SJCRH30 (cell line): Measurements from ENCODE around the gene PRRT1B. TPM values are rescaled to one million over a fixed set of nuclear protein-coding genes. Genes with fewer than 3 reads are reported as not detected.
A peak's percentile ranks its signal among the peaks of the same experiment; 100 is the strongest.

Experiments
- DNase-seq, 2 experiments: peaks; one replicate each; pipeline ENCODE4 v3.0.0-alpha.2; 2015 to 2020
- H3K27ac ChIP-seq: fragments of 250-450 bp; sonication (Bioruptor Pico); 2 replicates; pipeline ENCODE4 v1.5.1; 2020; ENCODE audit warnings: mild to moderate bottlenecking, moderate library complexity
- H3K27me3 ChIP-seq: fragments of 250-450 bp; sonication (Bioruptor Pico); 2 replicates; pipeline ENCODE4 v1.5.1; 2020; ENCODE audit warnings: mild to moderate bottlenecking, moderate library complexity
- H3K36me3 ChIP-seq: fragments of 250-450 bp; sonication (Bioruptor Pico); 2 replicates; pipeline ENCODE4 v1.5.1; 2020; ENCODE audit warnings: mild to moderate bottlenecking, moderate library complexity
- H3K4me1 ChIP-seq: fragments of 250-450 bp; sonication (Bioruptor Pico); 2 replicates; pipeline ENCODE4 v1.5.1; 2020; ENCODE audit warnings: mild to moderate bottlenecking, moderate library complexity
- H3K4me3 ChIP-seq: fragments of 250-450 bp; sonication (Bioruptor Pico); 2 replicates; pipeline ENCODE4 v1.5.1; 2020; ENCODE audit warnings: mild to moderate bottlenecking, moderate library complexity
- H3K9me3 ChIP-seq: fragments of 250-450 bp; sonication (Bioruptor Pico); replicated peaks from 2 replicates; pipeline ENCODE4 v1.5.1; 2020; ENCODE audit warnings: mild to moderate bottlenecking, moderate library complexity
- total RNA-seq: library from RNA; depleted of rRNA; stranded (reverse); fragments of >200 nt; shearing (Covaris generic); gene quantifications from 2 replicates; pipeline ENCODE4 v1.2.3, GENCODE V29; 2014

PRRT1B gene
- total RNA-seq, 1 experiment from 2014 or later, result not detected

GRCh38 chr9:131554843-131555351, 9.6 kb downstream of the PRRT1B start:
- Histone ChIP-seq H3K27ac (no peak overlapping the region), H3K27me3 (no peaks in the 10 kb centered on the region), H3K4me1 (no peaks in the 10 kb centered on the region; the same call in 1 of the 2 replicates), H3K9me3 (no peaks in the 10 kb centered on the region), H3K36me3 (no peaks in the 10 kb centered on the region), H3K4me3 (no peak overlapping the region)
- no peak for DNase-seq

- Histone ChIP-seq H3K9me3 (0 out of 2 replicates have a peak, but pooled peaks cover 3% of the 10 kb centered on the region), H3K27me3 (no peaks in the 10 kb centered on the region), H3K4me1 (no peaks in the 10 kb centered on the region; the same call in 1 of the 2 replicates), H3K36me3 (no peaks in the 10 kb centered on the region), H3K27ac (no peak overlapping the region), H3K4me3 (no peak overlapping the region)
- no peak for DNase-seq
Measured at GRCh38 chr9:131555841-131556673, 10.7 kb downstream of the PRRT1B start.

DNA sequence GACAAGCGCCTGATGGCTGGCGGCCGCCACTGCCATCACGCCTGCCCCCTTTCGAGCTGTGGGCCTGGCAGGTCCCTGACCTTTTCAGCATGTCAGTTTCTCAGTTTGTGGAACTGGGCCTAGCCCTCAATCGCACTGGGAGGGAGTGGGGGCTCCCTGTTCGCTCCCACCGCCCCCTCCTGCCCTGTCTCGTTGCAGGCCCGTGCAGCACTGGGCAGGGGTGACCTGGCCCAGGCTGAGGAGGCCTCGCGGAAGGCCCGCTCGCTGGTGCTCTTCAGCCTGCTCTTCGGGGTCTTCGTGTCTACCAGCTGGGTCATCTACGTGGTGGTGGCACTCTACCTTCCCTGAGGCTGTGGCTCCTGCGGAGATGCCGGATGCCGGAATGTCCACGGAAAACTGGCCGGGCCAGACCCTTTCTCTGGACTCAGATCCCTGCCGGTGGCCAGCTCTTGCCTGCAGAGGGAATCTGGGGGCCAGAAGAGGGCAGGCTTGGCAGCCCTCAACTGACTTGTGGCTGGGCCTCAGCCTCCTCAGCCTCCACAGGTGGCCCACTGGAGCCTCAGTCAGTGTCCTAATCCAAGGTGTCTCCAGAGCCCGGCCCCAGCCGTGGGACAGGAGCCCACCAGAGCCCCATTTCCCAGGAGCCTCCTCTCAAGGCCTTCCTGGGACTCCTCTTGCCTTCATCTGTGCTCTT, 12.7 kb downstream of the PRRT1B start:
- Histone ChIP-seq H3K9me3 (0 out of 2 replicates have a peak, but pooled peaks cover 5% of the 10 kb centered on the region), H3K27ac (no peak overlapping the region), H3K4me1 (peaks cover 2% of the 10 kb centered on the region; the same call in 1 of the 2 replicates), H3K4me3 (no peak overlapping the region), H3K36me3 (no peaks in the 10 kb centered on the region), H3K27me3 (no peaks in the 10 kb centered on the region)
- no peak for DNase-seq

DNA sequence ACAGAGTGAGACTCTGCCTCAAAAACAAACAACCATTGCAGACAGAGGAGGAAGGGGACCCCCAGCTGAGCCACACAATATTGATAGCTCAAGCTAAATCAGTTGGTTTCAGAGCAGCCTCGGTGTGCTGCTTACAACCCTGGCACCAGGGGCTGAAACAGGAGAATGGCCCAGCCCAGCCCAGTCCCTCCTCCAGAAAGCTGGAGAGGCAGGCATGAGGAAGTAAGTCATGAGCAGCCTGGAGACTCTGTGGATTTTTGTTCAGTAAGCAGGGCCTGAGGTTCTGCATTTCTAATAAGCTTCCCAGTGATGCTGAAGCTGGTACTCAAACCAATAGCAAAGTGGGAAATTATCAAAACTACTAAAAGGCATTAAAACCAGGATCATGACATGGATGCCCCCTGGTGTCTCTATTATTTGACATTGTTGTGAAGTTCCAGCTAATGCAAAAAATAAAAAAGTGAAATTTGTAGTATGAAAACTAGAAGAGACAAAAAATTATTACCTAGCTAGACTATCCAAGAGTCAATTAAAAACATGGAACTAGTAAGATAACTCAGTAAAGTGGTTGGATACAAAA, 14.2 kb downstream of the PRRT1B start:
- Histone ChIP-seq H3K4me1 (peaks cover 2% of the 10 kb centered on the region; the same call in 1 of the 2 replicates), H3K36me3 (no peaks in the 10 kb centered on the region), H3K27ac (no peak overlapping the region), H3K27me3 (no peaks in the 10 kb centered on the region), H3K9me3 (0 out of 2 replicates have a peak, but pooled peaks cover 5% of the 10 kb centered on the region), H3K4me3 (no peak overlapping the region)
- no peak for DNase-seq

DNA sequence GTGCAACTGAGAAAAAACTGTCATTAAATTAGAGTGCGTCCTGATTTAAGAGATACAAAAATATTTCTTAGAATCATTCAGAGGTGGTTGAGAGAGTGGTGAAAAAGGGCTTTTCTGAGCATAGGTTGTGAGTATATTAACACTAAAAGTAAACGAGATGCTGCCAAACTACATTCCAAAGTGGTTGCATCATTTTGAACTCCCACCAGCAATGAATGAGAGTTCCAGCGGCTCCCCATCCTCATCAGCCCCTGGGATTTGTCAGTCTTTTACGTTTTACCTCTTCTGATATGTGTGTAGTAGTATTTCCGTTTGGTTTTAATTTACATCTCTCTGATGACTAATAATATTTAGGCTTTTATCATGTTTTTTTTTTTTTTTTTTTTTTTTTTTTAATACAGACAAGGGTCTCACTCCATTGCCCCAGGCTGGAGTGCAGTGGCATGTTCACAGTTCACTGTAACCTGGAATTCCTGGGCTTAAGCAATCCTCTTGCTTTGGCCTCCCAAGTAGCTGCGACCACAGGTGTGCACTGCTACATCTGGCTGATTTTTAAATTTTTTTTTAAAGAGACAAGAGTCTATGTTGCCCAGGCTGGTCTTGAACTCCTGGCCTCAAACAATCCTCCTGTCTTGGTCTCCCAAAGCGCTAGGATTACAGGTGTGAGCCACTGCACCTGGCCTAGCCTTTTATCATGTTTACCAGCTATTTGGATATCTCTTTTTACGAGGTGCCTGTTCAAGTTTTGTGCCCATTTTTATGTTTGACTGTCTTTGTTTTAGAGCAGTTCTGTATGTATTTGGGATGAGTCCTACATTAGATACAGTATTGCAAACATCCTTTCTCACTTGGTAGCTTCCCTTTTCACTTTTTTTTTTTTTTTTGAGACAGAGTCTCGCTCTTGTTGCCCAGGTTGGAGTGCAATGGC, 17.0 kb downstream of the PRRT1B start:
- peak in 1 of 2 experiments; percentile 32 for DNase-seq
- Histone ChIP-seq H3K27me3 (no peaks in the 10 kb centered on the region), H3K4me1 (peaks cover 2% of the 10 kb centered on the region; the same call in 1 of the 2 replicates), H3K9me3 (0 out of 2 replicates have a peak, but pooled peaks cover 5% of the 10 kb centered on the region), H3K27ac (no peak overlapping the region), H3K4me3 (no peak overlapping the region), H3K36me3 (no peaks in the 10 kb centered on the region)

GRCh38 chr9:131565369-131565768, 20.0 kb downstream of the PRRT1B start:
- peaks cover 2% of the 10 kb centered on the region; the same call in 1 of the 2 replicates for H3K4me1 ChIP-seq
- H3K27me3 ChIP-seq, result no peaks in the 10 kb centered on the region
- 0 out of 2 replicates have a peak, but pooled peaks cover 5% of the 10 kb centered on the region for H3K9me3 ChIP-seq
- no peak overlapping the region for H3K4me3 ChIP-seq
- H3K27ac ChIP-seq, result no peak overlapping the region
- no peaks in the 10 kb centered on the region; the same call in 1 of the 2 replicates for H3K36me3 ChIP-seq
- DNase-seq, result no peak

DNA sequence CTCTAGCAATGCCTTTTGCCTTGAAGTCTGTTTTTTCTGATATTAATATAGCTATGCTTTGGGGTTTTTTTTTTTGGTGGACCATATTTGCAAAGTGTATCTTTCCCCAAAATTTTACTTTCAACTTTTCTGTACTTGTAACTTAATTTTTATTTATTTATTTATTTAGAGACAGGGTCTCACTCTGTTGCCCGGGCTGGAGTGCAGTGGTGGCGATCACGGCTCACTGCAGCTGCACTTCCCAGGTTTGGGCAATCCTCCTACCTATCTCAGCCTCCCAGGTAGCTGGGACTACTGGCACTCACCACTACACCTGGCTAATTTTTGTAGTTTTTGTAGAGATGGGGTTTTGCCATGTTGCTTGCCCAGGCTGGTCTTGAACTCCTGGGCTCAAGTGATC, 20.8 kb downstream of the PRRT1B start:
- peaks cover 4% of the 10 kb centered on the region; the same call in 1 of the 2 replicates for H3K36me3 ChIP-seq
- peaks cover 2% of the 10 kb centered on the region; the same call in 1 of the 2 replicates for H3K4me1 ChIP-seq

GRCh38 chr9:131567910-131568309, 22.6 kb downstream of the PRRT1B start:
- no peak overlapping the region for H3K4me3 ChIP-seq
- H3K9me3 ChIP-seq, result no peaks in the 10 kb centered on the region
- peaks cover 4% of the 10 kb centered on the region; the same call in 1 of the 2 replicates for H3K36me3 ChIP-seq
- H3K4me1 ChIP-seq, result no peaks in the 10 kb centered on the region
- DNase-seq, result no peak
- no peaks in the 10 kb centered on the region for H3K27me3 ChIP-seq
- no peak overlapping the region for H3K27ac ChIP-seq

More for the DNA sequence above, 20.8 kb downstream of the PRRT1B start:
- DNase-seq, result no peak
- Histone ChIP-seq H3K27ac (no peak overlapping the region), H3K27me3 (no peaks in the 10 kb centered on the region), H3K9me3 (0 out of 2 replicates have a peak, but pooled peaks cover 3% of the 10 kb centered on the region), H3K4me3 (no peak overlapping the region)

DNA sequence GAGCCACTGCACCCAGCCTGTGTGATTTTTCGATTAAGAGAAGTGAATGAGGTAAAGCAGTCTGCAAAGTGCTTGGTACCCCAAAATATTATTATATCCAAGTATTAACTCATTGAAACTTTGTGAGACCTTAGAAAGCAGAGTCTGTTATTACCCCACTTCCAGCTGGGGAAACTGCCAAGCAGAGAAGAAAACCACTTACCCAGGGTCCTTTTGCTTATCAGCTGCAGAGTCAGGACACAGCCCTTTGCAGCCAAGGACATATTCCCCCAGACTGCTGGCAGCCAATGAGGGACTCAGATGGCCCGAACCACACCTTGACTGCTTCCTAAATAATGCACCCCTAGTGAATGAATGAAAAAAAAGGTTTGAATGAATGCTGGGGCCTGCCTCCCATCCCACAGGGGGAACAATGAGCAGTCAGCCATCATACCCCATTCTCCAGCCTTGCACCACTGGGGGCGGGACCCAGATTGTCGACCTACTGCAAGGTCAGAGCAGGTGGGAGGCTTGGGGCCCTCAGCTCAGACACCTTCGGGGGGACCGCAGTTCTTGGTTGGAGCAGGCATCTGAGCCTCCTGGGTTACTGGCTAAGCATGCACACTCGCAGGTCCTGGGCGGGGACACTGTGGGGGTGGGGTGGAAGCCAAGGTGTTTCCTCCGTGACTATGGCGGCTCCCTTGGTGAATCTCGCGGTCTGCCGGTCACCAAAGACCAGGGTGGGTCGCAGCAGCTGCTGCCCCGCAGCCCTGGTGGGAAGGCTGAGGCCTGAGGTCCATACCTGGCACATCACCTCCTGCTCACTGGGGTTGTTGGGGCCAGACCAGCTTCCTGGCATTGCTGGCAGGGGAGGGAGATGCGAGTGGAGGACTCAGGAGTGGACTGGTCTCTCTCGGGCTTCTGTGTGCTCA, 29.7 kb downstream of the PRRT1B start:
- Histone ChIP-seq H3K4me3 (no peak overlapping the region), H3K36me3 (peaks cover 22% of the 10 kb centered on the region), H3K9me3 (no peaks in the 10 kb centered on the region), H3K27me3 (no peaks in the 10 kb centered on the region), H3K4me1 (no peaks in the 10 kb centered on the region), H3K27ac (no peak overlapping the region)
- DNase-seq, result peak in 1 of 2 experiments; percentile 6

DNA sequence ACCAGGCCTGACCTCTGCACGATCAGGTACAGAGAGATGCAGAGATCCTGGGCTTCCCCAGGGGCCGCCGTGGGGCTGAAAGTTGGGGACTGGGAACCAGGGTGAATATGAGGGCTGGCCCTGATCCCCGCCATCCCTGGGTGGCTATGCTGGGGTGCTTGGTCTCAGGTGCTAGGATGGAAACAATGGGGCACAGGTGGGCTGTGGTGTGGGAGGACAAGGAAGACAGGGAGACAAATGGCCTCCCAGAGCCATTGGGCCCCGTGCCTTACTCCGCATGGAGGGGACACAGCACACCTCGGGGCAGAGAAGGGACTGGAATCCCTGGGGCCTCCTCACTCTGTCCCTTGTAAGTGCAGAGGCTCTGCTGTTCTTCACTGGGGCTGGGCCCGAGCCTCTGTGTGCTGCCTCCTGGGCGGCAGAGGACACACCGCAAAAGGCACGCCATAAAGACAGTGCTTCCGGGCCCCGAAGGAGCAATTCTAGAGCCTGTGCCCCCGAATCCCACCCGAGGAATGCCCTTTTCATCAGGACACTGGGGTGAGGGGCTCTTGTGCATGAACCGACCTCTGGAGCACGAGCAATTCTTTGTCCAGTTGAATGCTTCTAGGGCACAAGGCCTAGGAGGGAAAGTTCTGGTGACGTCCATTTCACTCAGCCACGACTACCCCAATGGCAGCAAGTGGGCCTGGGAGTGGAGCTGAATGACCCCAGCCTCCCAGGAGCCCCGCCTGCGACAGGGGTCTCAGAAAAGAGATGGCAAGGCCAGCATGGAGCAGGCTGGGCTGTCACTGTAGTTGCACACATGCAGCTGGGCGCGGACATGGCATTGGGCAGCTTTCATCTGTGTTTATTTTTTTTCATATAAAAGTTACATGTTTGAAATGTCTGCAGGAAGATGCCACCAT, 30.9 kb downstream of the PRRT1B start:
- no peak overlapping the region for H3K4me3 ChIP-seq
- no peaks in the 10 kb centered on the region for H3K4me1 ChIP-seq
- H3K9me3 ChIP-seq, result no peaks in the 10 kb centered on the region
- peaks cover 18% of the 10 kb centered on the region for H3K36me3 ChIP-seq
- H3K27me3 ChIP-seq, result no peaks in the 10 kb centered on the region
- DNase-seq, result no peak
- no peak overlapping the region for H3K27ac ChIP-seq

- no peaks in the 10 kb centered on the region for H3K9me3 ChIP-seq
- no peak overlapping the region for H3K27ac ChIP-seq
- no peak for DNase-seq
- H3K36me3 ChIP-seq, result peaks cover 27% of the 10 kb centered on the region
- H3K27me3 ChIP-seq, result no peaks in the 10 kb centered on the region
- H3K4me3 ChIP-seq, result no peak overlapping the region
- no peaks in the 10 kb centered on the region for H3K4me1 ChIP-seq
Measured at GRCh38 chr9:131577005-131578000, 32.0 kb downstream of the PRRT1B start.
